Heart right ventricle (tissue), 16 donors: ENCODE measurements around the gene SMAP1. TPM values are rescaled to one million over a fixed set of nuclear protein-coding genes. Genes with fewer than 3 reads are reported as not detected.

Experiments used
- ATAC-seq, 8 donors: fragments of 200-7000 bp; cut with Tn5 transposase; one replicate each; pipeline ENCODE4 v1.9.1; 2020; ENCODE audit warnings: mild to moderate bottlenecking in 8 of 8, moderate library complexity in 8 of 8, moderate number of reproducible peaks in 1 of 8
- DNase-seq, 2 donors: peaks; one replicate each; pipeline ENCODE4 v3.0.0-alpha.2; 2020
- H3K27ac ChIP-seq, 10 donors: fragments of 200-600 bp; sonication (generic) in 2 of 10; one replicate each; pipeline versions ENCODE4 v1.5.0 to v1.8.0; 2020 to 2022; ENCODE audit warnings: mild to moderate bottlenecking in 3 of 10
- H3K27me3 ChIP-seq, 7 donors: fragments of 200-600 bp; one replicate each; pipeline ENCODE4 v1.8.0; 2021 to 2022; ENCODE audit warnings: mild to moderate bottlenecking in 2 of 7
- H3K36me3 ChIP-seq, 9 donors: fragments of 200-600 bp; sonication (generic) in 1 of 9; one replicate each; pipeline versions ENCODE4 v1.5.0 to v1.8.0; 2020 to 2022; ENCODE audit warnings: mild to moderate bottlenecking in 2 of 9
- H3K4me1 ChIP-seq, 9 donors: fragments of 200-600 bp; sonication (generic) in 1 of 9; one replicate each; pipeline versions ENCODE4 v1.5.0 to v1.8.0; 2020 to 2022; ENCODE audit warnings: mild to moderate bottlenecking in 4 of 9
- H3K4me3 ChIP-seq, 10 donors: fragments of 200-600 bp; sonication (generic) in 2 of 10; one replicate each; pipeline versions ENCODE4 v1.5.0 to v1.8.0; 2020 to 2022; ENCODE audit warnings: mild to moderate bottlenecking in 7 of 10, moderate library complexity in 2 of 10
- H3K9me3 ChIP-seq, 11 donors: fragments of 200-600 bp in 10 of 11; sonication (generic) in 2 of 11; one replicate each; pipeline versions ENCODE4 v1.5.0 to v1.8.0; 2013 to 2022; ENCODE audit warnings: mild to moderate bottlenecking in 2 of 11, control low read depth in 1 of 11, moderate library complexity in 1 of 11
- CTCF ChIP-seq, 9 donors: fragments of 200-600 bp; sonication (generic) in 2 of 9; IDR thresholded peaks; one replicate each; pipeline versions ENCODE4 v1.5.0 to v1.8.0; 2021 to 2022; ENCODE audit warnings: antibody characterized with exemption in 9 of 9, mild to moderate bottlenecking in 5 of 9, moderate library complexity in 1 of 9
- WGBS, 2 donors: extraction: QIAGEN DNeasy Blood & Tissue Kit; methylation state at CpG; one replicate each; pipeline ENCODE4 v1.1.7; 2013; ENCODE audit warnings: inconsistent platforms in 1 of 2; 5-methylcytosine and 5-hydroxymethylcytosine counted together
- intact Hi-C, 10 donors: fragments of 100-400 bp; cut with DNase I; formaldehyde crosslinking; loops; one replicate each; pipeline versions ENCODE4 v1.11.1 to v1.14.2; 2022
- polyA plus RNA-seq, 2 donors: library from polyadenylated mRNA; stranded (reverse); fragments of 200-250 nt; gene quantifications; one replicate each; pipeline ENCODE4 v1.2.3, GENCODE V29; 2013
- total RNA-seq, 10 donors: library from RNA; stranded (reverse); fragmentation: NEBNext Ultra II Directional in 3 of 10; extraction: Animal tissue kit (Norgen Biotek cat#: 25700) in 3 of 10; gene quantifications; one replicate each; pipeline versions ENCODE4 v1.2.1 to v1.2.4, GENCODE V29; 2021 to 2023
- donor health status: Arrhythmogenic right ventricular cardiomyopathy.
- donor health status: ischemic (EF 13 %, LVEDD 7.1; RV severe dilation, severe dysfunction).
- donor health status: healthy with polysubstance abuse.
- donor health status: DM: no; HTN: yes; CAD: no.
- donor health status: DM: no; HTN: no; CAD: no.
- donor health status: ischemic (EF 25% LVEDD 6.9; RV normal size, moderate dysfunction).
- donor health status: ischemic (EF 25% LVEDD 5.7; RV mildly dilated, moderate dysfunction).
- donor health status: healthy.
- donor health status: DM: yes; HTN: yes; CAD: no.
- donor health status: Ischemic cardiomyopathy.
- donor health status: ischemic (EF 35%, LVEDD 5.7; RV mildly dilated, moderate dysfunction).
- donor health status: nonischemic (EF 11% LVEDD 7.7; RV severe dilation, severe dysfunction).
- donor health status: DM: yes; HTN: yes; CAD: no.
- donor health status: PGD.
- donor health status: ischemic (EF 29% LVEDD 5.4; RV normal size, mild dysfunction).
- donor health status: nonischemic (EF 23%, LVEDD 6.1; RV moderate dilation, normal function).

SMAP1 gene
- total and polyA plus RNA-seq, 12 donors, result 12.8 to 36.3 (median 30.3) TPM

- Histone ChIP-seq H3K27me3 (no peaks in the 10 kb centered on the region), H3K4me1 (peaks cover 0 to 28% (median 0%) of the 10 kb centered on the region in 9 donors), H3K36me3 (peaks cover 0 to 31% (median 0%) of the 10 kb centered on the region in 9 donors), H3K4me3 (no peak overlapping the region), H3K9me3 (no peaks in the 10 kb centered on the region), H3K27ac (no peak overlapping the region)
- intact Hi-C loops, result loop anchor here in 1 of 10 donors (5.0 kb wide), 1 partner anchor 36 kb away; no protein-coding TSS in a partner anchor
- no peak for ATAC-seq
- TF ChIP-seq CTCF (IDR thresholded peaks at IDR 0.05), result no peak
- 91 to 93% methylated on average over 6 of the region's 6 CpGs for WGBS, 2 donors
- no peak for DNase-seq
These were observed 144.1 kb downstream of the SMAP1 start for GRCh38 chr6:70811788-70812187.

GRCh38 chr6:70813885-70814284 is 146.2 kb downstream of the SMAP1 start:
- H3K36me3 ChIP-seq, result peaks cover 0 to 19% (median 0%) of the 10 kb centered on the region in 9 donors
- no peak overlapping the region for H3K4me3 ChIP-seq
- intact Hi-C loops, result loop anchor here in 1 of 10 donors (5.0 kb wide), 1 partner anchor 33 kb away; no protein-coding TSS in a partner anchor
- H3K27me3 ChIP-seq, result no peaks in the 10 kb centered on the region
- WGBS, 2 donors, result 66 to 69% methylated on average over 3 of the region's 3 CpGs
- peaks cover 0 to 28% (median 0%) of the 10 kb centered on the region in 9 donors for H3K4me1 ChIP-seq
- no peak for TF ChIP-seq CTCF (IDR thresholded peaks at IDR 0.05)
- H3K27ac ChIP-seq, result peak overlapping the region in 2 of 10 donors; percentile 35 to 52
- no peaks in the 10 kb centered on the region for H3K9me3 ChIP-seq
- DNase-seq (peak in 1 of 2 donors; percentile 7), ATAC-seq (peak in 6 of 8 donors; percentile 38 to 92 (median 72))

- 96% methylated on average over 4 of the region's 4 CpGs for WGBS, 2 donors
These were observed 152.0 kb downstream of the SMAP1 start for GRCh38 chr6:70819646-70820045.

GRCh38 chr6:70820778-70821177 is 153.1 kb downstream of the SMAP1 start:
- intact Hi-C loops, result no loop called here
- no peak for TF ChIP-seq CTCF (IDR thresholded peaks at IDR 0.05)

More at GRCh38 chr6:70819646-70820045, 152.0 kb downstream of the SMAP1 start:
- ATAC-seq (no peak), DNase-seq (no peak)
- Histone ChIP-seq H3K9me3 (peaks cover 0 to 15% (median 0%) of the 10 kb centered on the region in 11 donors), H3K4me1 (peaks cover 0 to 18% (median 0%) of the 10 kb centered on the region in 9 donors), H3K4me3 (no peak overlapping the region), H3K36me3 (no peaks in the 10 kb centered on the region), H3K27me3 (no peaks in the 10 kb centered on the region), H3K27ac (no peak overlapping the region)
- intact Hi-C loops, result no loop called here
- TF ChIP-seq CTCF (IDR thresholded peaks at IDR 0.05), result no peak

More at GRCh38 chr6:70820778-70821177, 153.1 kb downstream of the SMAP1 start:
- DNase-seq, result no peak
- peaks cover 0 to 15% (median 0%) of the 10 kb centered on the region in 11 donors for H3K9me3 ChIP-seq
- H3K27me3 ChIP-seq, result no peaks in the 10 kb centered on the region
- WGBS, 2 donors, result 95 to 96% methylated on average over 2 of the region's 2 CpGs
- peaks cover 0 to 10% (median 0%) of the 10 kb centered on the region in 9 donors for H3K4me1 ChIP-seq
- no peak overlapping the region for H3K27ac ChIP-seq
- ATAC-seq, result no peak
- H3K4me3 ChIP-seq, result no peak overlapping the region
- no peaks in the 10 kb centered on the region for H3K36me3 ChIP-seq
